ENCODE measurements around the gene PRPF38B.
A peak's percentile ranks its signal among the peaks of the same experiment; 100 is the strongest.

PRPF38B gene

DNA sequence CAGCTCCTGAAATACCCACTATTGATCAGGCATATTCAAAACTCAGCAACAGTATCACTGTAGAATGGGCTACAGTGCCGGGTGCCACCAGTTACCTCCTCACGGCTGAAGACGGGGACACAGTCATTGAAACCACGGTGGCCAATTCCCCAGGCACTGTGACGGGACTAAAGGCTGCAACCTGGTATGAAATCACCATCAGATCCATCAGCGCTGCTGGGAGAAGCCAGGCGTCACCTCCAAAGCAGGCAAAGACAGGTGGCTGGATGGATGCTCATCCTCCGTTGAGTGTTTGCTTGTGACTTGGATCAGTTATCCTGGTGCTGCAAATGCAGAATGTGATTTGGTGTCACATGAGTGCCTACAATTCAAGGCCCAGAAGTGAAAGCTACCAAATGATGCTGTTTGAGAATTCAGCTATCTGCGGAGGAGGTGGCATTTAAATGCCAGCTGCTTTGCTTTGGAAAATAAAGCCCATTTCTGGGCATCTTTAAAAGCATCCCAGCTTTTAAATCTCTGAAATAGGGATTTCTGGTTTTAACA lies 25.7 kb downstream of the PRPF38B start:
- DNase-seq (ENCODE audit: low spot score) = no peak

DNA sequence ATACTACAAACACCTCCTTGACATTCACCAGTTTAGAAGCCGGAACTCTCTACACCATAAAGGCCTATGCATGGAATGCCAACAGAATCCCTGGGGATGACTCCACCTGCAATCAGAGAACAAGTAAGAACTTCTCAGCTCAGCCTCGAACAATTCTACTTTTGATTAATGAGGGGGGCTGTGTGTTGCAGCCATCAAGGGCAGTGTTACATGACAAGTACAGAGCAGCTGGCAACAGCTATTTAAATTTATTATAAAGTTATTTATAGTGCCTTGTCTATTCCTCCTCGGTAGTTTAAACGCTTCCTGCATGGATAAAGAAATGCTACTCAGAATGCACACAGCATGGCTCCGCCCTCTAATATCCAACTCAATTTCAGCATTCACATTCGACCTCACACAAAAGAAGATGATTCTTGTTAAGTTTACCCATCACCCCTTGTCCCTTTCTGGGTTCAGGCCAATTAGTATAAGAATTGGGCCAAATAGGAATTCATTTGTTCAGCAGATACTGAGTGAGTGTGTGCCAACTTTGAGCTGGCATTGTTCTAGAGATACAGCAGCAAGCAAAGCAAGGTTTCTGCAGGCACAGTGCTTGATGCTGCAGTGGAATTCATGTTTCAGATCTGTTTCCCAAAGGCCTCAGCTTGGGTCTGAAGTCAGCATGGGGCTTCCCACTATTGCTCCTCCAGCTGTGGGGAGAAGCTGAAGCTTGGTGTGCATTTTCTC lies 27.0 kb downstream of the PRPF38B start:
- DNase-seq (ENCODE audit: low spot score) = no peak

DNA sequence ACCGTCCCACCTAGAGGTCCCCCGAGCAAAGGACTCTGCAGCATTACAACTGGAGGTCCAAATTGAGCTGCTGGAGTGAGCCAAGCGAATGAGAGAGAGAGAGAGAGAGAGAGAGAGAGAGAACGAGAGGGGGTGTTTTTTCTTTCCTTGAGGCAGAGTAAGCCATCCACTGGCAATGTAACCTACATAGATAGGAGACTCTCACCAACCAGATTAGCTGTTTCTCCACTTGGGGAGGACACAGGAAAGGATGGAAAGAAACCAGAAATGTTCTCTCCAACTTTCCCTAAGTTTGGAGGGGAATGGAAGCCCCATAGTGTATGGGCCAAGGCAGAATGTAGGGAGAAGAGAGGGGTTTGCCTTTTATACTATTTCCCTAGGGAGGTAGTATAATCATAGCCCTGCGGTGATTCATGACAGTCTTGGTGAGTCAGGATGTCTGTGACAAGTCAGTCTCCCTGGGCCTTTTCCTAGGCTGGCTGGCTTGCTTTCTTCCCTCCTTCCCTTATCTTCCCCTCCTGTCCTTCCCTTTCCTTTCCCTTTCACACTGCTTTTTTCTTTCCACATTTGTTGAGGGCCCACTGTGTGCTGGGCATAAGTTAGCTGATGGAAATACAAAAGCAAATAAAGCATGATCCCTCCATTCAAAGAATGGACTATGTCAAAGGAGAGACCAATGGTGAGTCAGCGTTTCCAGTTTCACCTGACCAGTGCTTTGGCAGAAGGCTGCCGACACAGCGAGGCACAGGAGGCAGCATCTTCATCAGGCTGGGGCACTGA lies 27.7 kb downstream of the PRPF38B start:
- no peak for DNase-seq (ENCODE audit: low spot score)

DNA sequence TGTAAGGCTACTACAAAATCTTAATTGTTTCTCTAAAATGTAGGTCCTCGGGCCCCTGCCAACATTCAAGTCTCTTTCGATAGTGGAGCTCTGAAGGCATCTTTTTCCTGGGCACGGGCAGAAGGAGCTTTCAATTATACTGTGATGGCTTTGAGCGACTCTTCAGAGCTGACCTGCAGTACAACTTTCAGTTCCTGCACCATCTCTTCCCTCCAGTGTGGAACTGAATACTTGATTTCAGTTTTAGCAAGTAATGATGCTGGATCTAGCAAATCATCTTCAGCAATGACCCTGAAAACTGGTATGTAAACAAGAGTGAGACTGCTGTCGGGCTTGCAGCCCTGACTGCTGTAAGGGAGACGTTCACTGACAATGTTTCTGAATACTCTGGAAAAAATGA lies 30.2 kb downstream of the PRPF38B start:
- no peak for DNase-seq (ENCODE audit: low spot score)

DNA sequence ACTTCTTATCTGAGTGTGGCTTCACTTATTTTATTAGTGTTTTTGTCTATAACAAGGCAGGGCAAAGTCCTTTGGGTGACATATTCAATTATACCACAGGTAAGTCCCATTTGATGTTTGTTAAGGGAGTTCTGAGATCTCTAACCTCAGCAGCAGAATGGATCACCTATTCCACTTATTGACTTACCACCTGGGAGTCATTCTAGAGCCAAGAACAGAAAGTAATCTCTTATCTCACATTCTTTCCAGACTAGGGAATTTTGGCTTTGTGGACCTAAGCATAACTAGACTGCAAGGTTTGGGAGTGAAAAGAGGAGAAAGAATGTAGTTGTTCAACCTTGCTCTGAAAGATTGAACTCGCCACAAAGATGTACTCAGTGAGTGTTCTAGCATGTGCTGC lies 33.8 kb downstream of the PRPF38B start:
- DNase-seq (ENCODE audit: low spot score) = no peak

DNA sequence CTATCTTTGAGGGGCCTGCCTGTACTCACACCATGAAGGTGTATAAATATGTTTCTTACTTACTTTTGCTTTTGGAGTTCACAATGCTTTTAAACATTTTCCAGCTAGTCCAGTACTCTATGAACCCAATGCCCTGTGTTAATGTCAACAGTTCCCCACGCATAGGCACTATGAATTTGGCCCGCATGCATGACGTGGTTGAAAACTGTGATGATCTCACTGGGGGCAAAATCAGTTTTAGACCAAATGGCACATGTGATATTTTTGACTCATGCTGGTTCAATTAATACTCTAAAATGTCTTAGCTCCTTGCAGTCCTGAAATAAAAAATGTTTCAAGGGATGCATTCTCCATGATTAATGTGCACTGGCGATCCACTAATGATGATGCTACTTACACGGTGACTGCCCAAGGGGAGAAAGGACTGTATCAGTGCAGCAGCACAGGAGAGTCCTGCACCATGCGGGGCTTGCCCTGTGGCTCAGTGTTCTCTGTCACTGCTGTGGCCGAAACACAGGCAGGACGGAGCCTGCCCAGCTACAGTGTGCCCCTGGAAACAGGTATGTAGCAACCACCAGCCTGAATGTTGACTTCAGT lies 36.3 kb downstream of the PRPF38B start:
- no peak for DNase-seq (ENCODE audit: low spot score)

DNA sequence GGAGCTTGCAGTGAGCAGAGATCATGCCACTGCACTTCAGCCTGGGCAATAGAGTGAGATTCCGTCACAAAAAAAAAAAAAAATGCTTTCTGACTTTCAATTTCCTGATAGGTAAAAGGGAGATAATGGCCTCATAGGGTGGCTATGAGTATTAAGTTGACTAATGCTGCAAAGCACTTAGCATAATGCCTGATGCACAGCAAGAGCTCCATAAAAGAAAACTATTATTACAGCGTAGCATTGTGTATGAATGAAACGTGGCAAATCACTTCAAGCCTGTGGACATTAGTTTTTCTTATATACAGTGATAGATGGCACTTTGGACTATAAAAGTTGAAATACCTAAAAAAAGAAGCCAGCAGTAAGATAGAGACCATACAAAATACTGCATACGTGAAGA lies 37.4 kb downstream of the PRPF38B start:
- DNase-seq (ENCODE audit: low spot score) = no peak

DNA sequence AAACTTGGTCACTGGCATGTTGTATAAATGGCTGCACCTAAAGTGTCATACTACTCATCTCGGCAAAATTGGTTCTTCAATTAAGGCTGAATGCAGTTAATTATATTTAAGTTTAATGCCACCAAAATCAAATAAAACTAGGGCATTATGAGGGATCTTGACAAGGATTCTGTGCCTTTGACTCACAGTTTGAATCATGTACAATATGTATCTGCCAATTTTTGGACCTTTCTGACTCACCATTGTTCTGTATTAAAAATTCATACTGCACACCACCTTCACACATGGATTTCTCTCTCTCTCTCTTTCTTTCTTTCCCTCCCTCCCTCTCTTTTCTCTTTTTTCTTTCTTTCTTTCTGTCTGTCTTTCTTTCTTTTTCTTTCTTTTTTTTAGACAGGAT lies 40.3 kb downstream of the PRPF38B start:
- no peak for DNase-seq (ENCODE audit: low spot score)

DNA sequence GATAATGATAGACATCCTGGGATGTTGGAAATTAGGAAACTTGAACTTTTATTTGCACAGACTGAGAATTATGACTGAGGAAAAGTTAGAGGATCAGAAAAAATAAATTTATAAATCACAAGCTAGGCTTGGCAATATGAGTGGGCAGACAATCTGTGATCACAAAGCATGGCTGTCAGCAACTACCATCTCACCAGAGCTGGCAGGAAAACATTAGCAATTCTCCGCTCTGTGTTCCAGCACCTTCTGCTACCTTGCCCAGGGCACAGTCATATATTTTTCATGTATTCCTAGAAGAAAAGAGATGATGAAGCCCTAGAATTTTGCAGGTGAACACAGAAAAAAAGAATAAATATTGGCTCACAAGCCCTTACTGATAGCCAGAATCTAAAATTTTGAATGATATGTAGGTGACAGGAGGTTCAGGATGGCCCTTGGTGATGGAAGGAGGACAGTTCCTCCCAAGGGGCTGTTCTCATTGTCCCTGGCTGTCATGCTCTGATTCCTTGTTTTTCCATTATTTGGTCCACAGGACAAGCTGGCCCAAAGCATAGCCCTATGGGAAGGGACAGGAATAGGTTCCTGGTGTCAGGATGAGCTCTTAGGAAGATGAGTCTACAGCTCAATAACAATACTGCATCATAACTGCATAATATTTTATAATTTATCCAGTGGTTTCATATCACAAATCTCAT lies 42.2 kb downstream of the PRPF38B start:
- DNase-seq (ENCODE audit: low spot score) = no peak

DNA sequence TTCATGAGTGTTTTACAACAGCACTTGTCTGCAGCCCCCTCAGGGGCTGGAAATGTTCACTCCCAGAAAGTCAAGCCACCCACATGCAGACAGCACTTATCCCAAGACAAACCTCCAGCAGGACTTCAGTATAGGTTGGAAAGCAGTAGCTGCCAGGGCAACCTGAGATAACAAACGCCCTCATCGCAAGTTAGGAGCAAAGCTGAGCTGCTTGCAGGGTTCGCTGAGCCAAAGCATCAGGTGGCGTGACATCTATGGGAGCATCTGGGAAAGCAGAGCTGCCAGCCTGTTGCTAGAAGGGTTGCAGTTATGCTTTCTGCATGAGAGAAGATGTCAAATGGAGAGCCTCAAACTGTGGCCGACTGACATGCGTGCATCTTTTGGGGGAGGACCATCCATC lies 50.1 kb downstream of the PRPF38B start:
- DNase-seq (ENCODE audit: low spot score) = no peak

DNA sequence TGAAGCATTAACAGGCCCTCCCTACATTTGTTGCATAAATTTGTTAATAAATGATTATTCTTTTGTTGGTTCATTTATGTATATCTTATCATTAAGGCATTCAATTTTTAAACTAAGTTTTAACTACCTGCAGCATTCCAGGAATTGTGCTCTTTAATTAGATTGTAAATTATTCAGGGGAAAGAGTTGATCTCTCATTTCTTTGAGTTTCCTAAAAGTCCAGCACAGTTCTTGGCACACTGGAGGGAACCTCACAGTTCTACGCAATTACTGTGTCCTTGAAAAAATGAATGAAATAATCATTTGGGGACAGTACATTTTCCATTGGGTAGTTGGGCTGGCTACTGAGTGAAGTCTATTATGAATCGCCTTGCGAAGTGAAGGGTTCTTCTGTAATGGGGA lies 53.9 kb downstream of the PRPF38B start:
- DNase-seq (ENCODE audit: low spot score) = peak; percentile 24

DNA sequence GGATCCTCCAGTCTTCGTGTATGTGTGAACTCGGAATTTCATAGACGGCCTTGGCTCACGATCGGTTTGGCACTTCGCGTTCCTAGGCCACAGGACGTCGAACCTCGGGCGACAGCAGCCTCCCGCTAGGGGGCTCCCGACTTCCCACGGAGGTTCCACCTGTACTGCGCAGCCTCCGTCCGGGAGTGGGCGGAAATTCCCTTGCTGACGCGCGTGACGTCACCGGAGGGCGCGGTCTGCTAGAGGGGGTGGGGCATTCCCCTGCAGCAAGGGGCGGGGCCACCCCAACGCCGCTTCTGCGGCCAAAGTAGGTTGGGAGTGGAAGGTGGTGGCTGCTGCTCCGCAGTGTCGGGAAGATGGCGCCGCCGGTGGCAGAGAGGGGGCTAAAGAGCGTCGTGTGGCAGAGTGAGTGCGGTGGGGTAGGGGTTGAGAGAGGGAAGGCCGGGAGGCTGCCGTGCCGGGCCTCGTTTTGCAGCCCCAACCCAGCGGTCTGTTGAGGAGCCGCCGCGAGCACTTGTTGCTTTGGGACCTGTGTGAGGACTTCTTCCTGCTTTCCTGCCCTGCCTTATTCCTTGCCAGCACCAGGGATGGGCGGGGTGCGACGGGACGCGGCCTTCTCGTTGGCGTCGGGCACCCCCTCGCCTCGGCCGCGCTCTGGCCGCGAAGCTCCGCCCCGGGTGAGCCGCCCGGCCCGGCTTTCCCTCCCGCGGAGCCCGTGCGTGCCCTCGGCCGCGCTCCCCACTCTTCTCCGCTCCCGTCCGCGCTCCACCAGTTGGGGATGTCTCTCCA lies 54.5 kb downstream of the PRPF38B start, which contains the start of gene STXBP3:
TSS of gene STXBP3 (plus strand) at position 293 of the 789 bp plus-strand sequence. CDS start at position 357, 64 bp downstream.
- peak; percentile 99 for DNase-seq (ENCODE audit: low spot score)

DNA sequence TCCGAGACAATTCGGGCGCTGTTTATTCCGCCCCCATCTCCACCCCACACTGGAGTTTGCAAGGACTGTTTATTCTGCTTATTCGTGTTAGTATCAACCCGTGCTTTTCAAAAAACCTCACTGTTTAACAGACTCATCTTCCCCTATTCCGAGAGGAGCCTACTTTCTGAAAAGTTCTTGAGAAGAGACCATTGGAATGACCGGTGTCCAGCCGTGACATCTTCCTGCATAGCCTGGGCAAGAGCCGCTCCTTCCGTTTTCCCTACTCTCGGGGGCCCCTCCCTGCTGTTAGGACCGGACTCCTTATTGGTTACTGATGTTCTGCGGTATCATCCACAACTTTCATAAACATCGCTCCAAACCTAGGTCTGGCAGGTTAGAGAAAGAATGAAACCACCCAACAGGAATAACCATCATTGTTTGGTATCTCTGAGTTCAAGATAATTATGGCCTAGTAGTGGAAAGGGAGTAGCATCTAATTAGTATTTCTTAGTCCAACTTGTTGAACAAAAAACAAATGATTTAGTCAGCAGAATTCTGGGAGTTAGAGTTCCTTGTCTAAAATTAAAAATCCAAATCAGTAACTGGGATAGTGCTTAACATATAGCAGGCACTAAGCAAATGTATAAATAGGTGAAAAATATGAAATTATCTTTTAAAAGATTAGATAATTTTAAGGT lies 55.2 kb downstream of the PRPF38B start:
- peak; percentile 91 for DNase-seq (ENCODE audit: low spot score)

DNA sequence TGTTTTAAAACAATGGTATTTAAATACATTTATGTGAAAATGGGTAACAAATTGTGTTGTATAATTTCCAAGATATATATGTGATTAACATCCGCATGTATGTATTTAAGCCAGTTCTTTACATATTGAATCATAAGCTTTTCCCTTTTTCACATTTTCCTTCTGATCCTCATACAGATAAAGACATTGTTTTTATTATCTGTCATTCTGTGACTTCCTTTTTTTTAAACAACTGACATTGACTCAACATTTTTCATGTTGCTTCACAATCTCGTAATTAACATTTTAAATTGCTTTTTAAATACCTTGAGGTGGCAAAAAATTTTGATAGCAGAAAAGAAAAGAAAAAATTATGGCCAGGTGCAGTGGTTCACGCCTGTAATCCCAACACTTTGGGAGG lies 55.8 kb downstream of the PRPF38B start:
- DNase-seq (ENCODE audit: low spot score) = no peak

DNA sequence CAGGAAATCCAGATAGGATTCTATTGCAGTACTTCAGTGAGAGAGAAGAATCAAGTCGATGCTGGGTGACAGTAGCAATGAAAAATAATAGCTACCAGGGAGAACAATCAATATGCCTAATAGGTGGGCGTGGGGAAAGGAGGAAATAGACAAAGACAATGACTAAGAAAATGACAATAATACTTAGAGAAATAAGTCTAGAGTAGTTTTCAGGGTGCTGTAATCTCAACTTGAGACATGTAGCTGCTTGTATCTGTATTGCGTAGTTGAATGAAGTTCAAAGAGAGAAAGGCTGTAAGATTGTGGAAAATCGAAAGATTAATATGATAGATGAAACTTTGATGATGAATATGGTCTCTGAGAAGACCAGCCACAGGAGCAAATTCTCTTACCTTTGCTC lies 57.0 kb downstream of the PRPF38B start:
- DNase-seq (ENCODE audit: low spot score) = no peak

DNA sequence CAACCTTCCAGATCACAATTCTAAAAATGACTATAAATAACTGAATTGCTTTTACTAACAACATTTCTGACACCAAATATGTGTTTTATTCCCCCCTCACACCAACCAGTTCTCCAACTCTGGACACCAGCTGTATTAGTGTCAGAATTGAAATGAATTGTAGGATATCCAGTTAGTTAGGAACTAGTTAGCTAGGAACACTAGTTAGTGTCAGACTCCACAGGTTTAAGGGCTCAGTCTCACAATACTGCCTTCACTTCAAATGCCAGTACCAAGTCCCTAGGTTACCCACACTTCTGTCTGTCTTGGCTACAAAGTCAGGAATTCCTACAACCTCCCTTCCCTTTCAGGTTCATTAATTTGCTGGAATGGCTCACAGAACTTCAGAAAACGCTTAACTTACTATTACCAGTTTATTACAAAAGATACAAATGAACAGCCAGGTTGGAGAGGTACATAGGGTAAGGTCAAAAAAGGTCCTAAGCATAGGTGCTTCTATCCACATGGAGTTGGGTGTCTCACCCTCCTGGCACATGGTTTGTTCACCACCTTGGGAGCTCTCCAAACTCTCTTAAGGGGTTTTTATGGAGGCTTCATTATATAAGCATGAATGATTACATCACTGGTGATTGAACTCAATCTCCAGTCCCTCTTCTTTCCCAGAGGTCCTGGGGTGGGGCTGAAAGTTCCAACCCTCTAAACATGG lies 58.5 kb downstream of the PRPF38B start:
- no peak for DNase-seq (ENCODE audit: low spot score)
